SHP77 (cell line): ENCODE data around the gene GPC1.

Experiments used
- DNase-seq, 2 experiments: peaks; one replicate each; lab custom pipeline; 2025; lab: John Stamatoyannopoulos, UW

GPC1 gene

DNA sequence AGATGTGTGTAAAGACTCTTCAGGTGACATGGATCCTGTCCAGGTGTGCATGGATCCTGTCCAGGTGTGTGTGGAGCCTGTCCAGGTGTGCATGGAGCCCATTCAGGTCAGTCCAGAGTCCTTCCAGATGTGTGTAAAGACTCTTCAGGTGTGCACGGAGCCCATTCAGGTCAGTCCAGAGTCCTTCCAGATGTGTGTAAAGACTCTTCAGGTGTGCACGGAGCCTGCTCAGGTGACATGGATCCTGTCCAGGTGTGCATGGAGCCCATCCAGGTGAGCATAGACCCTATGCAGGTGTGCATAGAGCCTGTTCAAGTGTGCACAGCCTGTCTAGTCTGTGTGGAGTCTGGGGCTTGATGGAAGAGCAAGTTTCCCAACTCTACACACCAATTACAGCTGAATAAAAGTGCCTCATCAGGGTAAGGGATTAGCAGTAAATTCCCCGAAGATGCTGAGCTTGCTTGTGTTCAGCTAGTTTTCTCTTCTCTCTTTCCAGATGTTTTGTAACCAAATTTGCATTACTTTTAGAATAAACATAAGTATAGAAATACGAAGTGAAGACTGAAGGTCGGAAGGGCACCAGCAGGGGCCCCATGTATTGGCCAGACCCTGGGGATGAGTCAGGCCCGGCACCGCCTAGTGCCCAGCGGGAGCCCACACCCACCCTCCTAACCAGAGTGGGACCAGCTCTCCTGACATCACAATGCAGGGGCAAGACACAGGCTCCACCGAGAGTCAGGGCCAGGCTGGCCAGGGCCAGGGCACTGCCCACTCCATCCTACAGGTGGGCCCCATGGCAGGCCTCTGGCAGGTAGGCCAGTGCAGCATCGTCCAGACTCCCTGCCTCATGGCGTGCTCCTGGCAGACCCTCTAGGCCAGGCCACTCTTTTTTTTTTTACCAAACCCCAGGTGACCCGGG, 38.6 kb upstream of the GPC1 start:
- no peak for DNase-seq

DNA sequence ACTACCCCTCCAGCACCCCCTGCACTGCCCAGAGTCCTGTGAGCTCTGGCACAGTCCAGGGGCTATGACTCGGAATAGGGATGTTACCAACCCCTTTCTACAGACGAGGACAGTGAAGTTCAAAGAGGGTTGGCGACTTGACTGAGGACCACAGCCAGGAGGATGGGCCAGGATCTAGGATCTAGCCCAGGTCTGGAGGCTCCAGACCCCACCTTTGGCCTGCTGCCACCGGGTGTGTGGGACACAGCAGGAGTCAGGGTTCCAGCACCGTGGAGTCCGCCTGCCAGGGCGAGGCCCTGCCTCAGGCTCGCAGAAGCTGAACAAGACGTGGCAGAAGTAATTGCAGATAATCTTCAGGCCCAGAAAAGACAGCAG, 37.9 kb upstream of the GPC1 start:
- no peak for DNase-seq

GRCh38 chr2:240397924-240398645, 37.4 kb upstream of the GPC1 start:
- no peak for DNase-seq

DNA sequence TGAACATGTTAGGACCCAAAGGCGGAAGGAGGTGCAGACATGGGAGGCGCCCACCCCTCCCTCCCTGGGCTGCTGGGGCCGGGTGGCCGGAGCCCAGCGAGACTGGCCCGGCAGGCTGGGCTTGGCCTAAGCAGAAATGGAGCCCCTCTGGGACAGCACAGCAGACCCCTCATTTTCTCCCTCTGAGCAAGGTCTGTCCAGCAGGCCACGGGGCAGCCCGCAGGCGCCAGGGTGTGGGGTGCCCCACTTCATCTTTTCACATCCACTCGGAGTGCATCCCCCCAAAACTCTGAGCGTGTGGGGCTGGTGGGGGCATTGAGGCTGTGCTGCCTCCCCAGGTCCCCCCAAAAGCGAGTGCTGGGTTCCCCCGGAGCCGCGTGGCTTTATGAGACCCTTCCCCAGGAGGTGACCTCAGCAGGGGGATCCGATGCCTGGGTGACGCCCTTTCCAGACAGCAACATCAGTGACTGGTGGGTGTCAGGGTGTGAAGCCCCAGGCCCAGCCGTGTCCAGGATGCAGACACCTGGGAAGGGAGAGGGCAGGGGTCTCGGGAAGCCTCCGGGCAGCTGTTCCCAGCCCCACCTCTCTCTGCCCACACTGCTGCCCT, 36.7 kb upstream of the GPC1 start:
- no peak for DNase-seq

GRCh38 chr2:240399419-240400324, 35.8 kb upstream of the GPC1 start:
- no peak for DNase-seq

DNA sequence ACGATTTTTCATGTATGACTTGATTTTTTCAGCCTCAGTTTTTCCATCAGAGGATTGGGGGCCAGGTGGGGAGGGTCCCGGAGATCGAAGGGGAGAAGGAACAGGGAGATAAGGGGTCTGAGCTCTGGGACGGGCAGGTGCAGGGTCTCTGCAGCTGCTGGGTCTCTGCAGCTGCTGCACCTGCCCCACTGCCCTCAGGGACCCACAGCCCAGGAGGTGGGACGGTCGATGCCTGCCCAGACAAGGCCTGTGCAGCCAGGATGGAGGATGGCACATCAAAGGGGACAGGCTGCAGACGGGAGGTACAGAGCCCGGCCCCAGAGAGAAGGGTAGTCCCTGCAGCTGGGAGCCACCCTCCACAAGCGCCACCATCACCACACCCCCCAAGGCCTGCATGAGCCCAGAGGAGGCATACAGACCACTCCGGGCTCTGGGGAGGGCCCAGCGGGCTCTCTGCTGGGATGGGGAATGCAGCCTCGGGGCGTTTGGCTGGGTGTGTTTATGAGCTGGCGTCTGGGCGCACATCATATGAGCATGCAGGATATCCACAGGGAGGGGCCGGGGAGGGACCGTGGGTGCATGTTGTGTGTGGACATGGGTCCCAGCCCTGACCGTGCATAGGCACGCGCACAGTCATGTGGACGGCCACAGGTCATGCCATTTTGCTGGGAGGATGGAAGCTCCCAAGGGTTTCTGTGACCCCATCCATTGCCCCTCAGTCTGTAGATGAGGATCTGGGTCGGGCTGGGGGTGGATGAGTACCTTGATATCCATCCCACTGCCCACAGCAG, 34.9 kb upstream of the GPC1 start:
- DNase-seq, result no peak

- no peak for DNase-seq
Observed at GRCh38 chr2:240401308-240401707, 34.2 kb upstream of the GPC1 start.

DNA sequence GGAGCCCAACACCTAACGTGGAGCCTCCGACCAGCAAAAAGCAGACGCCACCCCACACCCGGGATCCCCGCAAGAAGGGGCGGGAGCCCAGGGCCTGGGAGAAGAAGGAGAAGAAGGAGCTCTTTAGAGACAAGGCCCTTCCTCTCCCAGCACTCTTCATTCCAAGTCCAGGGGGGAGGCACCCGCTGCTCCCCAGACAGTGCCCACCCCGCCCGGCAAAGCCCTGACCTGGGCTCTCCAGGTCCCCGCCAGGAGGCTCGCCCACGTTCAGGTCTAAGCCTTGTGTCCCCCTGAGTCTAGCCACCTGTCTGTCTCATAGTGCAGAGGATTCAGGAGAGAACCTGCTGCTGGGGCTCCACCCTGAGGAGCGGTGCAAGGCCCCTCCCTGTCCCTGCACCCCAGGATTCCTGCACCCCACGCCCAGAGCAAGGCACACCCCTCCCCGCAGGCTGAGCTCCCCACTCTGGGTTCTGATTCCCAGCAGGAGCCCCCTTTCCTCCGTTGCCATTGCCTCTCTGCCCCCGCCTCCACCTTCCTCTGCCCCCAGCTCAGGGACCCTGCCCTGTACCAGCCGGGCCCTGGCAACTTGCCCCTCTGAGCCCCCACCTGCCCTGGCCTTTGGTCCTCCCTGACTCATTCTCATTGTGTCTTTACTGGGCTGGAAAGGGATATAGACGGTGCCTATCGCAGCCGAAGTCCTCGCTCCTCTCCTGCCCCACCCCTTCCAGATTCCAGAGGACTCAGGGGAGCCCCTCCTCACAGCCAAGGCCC, 33.5 kb upstream of the GPC1 start:
- DNase-seq, result no peak

DNA sequence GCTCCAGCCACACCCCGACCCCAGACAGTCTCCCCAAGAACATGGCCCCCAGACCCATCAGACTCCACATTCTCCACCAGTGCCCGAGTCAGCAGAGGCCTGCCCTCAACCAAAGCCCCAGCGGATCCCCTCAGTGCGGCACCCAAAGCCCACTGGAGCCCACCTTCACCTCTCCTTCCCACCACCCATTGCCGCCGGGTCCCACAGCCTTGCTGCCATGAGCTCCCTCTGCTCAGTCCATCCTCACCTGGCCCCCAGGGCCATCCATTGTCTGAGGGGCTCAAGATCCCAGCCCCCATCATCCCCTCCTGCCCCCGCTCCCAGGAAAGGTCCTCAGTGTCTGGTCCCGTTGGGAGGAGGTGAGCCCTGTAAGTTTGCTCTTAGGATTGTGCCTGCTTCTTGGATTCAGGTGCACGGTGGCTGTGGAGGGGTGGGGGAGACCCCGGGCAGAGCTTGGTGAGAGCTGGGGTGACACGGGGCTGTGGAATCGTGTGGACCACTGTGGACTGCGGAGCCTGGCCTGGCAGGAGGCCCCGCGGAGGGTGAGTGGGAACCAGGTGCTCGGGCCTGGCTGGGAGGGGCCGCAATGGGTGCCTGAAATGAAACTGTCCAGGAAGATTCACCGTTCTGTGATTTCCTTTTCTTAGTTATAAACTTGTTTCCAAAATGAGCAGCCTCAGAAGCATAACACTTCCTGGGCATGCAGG, 32.7 kb upstream of the GPC1 start:
- no peak for DNase-seq

DNA sequence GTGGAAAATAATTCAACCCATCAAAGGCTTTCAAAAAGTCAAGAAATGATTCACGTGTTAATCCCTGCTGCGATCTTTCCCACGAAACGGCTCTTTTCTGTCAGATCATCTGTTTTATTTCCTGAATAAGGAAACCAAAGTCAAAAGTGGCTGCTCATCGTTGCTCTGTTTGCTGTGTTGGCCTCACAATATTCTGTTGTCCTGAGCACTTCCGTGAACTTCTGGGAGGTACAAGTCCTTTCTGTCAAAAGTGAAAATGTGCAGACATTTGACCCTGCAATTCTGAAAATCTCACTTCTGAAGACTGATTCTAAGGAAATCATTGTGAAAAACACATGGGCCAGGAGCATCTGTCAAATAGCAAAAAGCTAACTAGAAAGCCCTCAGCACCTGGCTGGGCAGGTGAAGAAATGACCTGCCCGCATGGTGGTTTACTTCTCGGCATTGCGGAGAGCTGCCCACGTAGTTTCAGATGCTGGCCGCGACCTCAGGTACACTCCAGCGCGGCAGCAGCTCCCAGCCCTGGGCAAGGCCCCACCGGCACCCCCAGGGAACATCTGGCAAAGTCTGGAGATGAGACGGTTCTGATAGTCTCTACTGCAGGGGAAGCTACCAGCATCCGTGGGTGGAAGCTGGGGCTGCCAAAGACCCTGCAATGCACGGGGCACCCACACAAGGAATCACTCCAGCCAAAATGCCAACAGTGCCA, 31.9 kb upstream of the GPC1 start:
- no peak for DNase-seq

DNA sequence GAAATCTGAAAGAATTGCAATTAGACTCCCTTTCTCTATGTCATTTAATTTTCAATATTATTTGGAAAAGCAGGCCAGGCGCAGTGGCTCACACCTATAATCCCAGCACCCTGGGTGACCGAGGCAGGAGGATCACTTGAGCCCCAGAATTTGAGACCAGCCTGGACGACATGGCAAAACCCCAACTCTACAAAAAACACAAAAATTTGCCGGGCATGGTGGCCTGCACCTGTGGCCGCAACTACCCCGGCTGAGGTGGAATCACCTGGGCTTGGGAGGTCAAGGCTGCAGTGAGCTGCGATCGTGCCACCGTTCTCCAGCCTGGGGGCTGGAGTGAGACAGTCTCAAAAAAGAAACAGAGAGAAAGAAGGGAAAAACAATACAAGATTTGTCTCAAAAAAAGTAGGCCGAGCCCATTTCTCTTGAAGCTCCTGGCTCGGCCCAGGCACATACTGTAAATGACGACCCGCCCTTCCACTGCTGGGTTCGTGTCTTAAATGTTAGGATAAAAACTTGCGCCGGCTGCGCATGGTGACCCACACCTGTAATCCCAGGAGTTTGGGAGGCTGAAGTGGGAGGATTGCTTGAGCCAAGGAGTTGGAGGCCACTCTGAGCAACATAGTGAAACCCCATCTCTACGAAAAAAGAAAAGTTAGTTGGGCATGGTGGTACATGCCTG, 31.1 kb upstream of the GPC1 start:
- DNase-seq, result no peak

- no peak for DNase-seq
Observed at GRCh38 chr2:240405133-240405532, 30.3 kb upstream of the GPC1 start.

DNA sequence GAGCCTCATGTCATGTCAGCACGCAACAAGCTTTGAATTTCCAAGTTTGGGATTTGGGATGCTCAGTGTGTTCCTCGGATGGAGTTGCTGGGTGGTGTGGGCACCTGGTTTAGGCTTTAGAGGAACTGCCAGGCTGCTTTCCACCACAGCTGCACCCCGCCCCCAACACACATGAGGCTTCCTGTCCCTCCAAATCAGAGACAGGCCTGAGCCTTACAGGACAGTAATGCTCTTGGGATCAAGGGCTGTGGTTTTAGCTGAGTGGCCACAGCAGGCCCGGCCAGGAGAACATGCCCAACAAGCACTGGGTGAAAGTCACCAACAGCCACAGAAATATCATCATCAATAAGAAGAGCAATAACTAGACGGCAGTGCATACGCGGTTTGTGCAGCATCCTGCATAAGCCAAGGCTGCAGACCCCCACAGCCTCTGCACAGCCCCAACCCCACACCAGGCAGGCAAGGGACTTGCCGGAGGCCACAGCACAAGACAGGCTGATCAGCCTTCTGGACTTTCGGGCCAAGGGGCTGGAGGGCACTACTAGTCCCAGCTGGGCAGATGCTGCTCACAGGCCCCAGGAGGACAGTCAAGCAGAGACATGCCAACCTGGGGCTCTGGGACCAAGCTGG, 29.7 kb upstream of the GPC1 start:
- DNase-seq, result no peak

DNA sequence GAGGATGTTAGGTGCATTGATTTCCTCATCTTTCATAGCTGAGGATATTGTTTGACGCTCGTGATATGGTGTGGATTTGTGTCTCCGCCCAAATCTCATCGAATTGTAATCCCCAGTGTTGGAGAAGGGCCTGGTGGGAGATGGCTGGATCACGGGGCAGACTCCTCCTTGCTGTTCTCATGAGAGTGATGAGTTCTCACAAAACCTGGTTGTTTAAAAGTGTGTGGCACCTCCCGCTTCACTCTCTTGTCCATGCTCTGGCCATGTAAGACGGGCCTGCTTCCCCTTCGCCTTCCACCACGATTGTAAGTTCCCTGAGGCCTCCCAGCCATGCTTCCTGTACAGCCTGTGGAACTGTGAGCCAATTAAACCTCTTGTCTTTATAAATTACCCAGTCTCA, 28.4 kb upstream of the GPC1 start:
- DNase-seq, result no peak

GRCh38 chr2:240410004-240410403, 25.5 kb upstream of the GPC1 start:
- DNase-seq, result no peak

GRCh38 chr2:240410808-240411207, 24.7 kb upstream of the GPC1 start:
- no peak for DNase-seq

DNA sequence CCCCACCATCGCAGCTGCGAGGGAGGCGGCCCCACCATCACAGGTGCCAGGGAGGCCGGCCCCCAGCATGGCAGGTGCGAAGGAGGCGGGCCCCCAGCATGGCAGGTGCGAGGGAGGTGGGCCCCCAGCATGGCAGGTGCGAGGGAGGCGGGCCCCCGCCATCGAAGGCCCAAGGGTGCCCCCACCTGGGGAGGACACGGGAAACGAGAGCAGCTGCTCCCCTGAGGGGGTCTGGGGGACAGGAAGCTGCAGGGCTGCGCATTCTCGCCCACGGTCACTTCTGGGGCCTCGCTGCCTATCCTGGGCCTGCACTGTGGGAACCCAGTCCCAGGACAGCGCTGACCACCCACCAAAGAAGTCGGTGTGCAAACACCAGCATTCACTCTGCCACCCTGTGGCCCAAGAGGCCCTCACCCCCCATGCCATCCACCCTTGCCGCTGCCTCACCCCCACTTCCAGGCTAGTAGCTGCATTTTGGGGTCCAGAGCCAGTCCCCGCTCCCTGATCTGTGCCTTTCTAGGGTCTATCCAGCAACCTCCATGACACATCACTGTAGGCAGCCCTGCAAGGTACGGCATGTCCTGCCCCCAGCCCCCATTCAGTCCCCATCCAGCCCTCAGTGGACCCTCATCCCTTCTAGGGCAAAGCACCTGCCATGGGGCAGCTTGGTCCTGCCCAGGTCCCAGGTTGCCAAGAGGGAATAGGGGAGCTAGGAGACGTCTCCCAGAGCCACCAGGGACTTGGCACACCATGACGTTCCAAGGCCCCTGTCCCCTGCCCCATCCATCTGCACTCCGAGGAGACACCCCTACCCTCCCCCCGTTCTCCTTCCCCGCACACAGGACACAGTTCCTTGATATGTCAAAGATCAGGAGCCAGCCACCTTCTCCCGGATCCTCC, 24.0 kb upstream of the GPC1 start:
- no peak for DNase-seq
